Measurements from ENCODE around the gene CHN2.

Gene CHN2

GRCh38 chr7:29479301-29480200 is 285.0 kb downstream of the CHN2 start:
- no peak for DNase-seq

DNA sequence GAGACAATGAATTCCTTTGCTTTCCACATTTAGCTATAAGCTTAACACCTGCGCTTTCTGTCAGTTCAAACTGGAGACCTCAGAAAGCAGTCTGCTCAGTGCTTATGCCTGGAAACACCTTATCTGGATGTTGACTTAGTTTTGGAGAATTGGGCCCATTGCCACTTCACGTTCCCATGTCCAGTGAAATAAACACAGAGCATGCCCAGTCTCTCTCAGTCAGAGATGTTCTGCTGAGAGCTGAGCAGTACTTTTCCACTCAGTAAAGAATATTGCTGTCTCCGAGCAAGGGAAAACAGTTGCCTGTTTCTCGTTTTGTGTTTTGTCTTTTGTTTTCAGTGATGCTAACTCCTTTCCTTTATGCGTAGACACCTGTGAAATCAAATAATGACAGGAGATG is 285.9 kb downstream of the CHN2 start:
- DNase-seq: no peak

GRCh38 chr7:29480934-29481651 is 286.5 kb downstream of the CHN2 start:
- DNase-seq: no peak

- no peak for DNase-seq
Measured at GRCh38 chr7:29482056-29482455, 287.5 kb downstream of the CHN2 start.

DNA sequence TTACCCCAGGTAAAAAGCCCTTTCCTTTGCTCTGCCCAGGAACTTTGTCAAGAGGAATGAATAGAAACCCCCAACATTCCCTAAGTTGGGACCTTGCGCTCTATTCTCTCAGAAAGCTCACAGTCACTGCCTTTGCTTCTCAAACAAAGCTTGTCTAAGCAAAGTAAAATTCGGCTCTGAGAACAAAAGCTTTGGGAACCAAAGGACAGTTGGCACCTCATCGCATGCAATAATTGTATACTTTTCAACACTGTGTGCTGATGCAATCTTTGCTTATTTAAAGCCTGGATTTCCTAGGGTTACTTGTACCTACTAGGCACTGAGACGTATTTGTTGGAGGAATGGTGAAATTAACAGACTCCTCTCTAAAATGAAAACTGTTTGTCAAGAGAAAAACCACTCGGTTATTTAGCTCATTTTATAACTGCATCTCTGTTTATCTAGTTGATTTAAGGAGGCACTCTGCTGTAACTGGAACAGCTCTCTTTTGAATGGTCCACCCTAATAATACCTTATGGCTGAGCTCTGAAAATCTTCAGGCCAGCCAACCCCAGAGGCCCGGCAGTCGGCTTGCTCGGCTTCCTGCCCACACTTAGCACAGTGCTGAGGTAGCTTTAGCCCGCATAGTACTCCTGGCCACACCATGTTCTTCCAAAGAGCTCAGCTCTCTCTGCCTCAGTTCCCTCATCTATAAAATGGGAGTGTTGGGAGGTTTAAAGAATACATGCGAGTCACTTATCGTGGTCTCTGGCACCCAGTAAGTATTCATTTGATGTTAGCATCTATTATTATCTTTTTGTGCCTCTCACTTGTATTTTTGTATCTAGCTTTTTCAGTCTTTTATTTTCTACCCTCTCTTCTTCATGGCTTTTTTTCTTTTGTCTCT is 288.9 kb downstream of the CHN2 start:
- DNase-seq: no peak

DNA sequence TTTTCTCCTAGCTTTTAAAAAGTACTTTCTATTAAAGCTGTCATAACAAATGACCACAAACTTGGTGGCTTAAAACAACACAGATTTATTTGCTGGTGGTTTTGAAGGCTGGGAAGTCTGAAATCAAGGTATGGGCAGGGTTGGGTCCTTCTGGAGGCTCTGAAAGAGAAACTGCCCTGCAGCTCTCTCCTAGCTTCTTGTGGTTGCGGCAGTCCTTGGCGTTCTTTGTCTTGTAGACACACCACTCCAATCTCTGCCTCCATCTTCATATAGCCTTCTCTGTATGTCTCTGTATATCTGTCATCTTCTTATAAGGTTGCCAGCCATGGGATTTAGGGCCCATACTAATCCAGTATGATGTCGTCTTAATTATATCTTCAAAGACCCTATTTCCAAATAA is 289.7 kb downstream of the CHN2 start:
- DNase-seq: no peak

DNA sequence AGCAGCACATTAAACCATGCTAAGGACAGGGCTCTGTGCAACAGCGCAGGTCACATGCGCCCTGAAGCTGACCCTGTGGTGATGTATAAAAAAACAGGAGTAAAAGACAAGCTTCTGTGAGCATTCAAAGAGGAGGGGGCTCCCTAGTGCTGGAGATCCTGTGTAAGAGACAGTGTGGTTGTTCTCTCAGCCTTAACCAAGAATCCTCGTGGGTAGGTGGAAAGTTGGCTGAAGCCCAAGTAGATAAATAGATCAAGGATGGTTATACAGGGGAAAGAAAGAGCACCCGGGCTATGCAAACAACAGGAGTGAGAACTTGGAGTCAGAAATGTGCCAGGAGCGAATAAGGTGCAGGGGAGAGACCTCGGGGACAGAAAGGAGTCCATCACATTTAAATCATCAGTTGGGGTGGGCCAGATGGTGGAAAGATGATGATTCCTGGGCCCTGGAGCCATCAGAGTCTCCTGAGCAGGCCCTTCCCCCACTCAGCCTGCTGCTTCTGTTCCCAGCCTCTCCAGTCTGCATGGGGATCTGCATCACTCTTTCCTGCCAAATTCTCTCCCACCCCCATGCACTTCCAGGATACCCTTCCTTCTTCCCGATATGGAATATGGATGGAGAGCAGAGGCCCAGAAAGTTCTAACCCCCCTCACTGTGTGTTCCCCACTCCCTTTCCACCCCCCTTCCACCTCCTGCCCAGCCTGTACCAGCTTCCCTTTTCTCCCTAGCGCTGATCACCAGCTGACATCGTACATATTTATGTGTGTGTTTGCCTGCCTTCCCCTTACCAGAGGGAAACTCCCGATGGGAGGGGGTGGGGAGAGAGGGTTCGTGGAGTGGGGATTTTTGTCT is 291.0 kb downstream of the CHN2 start:
- DNase-seq: no peak

- no peak for DNase-seq
Measured at GRCh38 chr7:29486191-29486700, 291.7 kb downstream of the CHN2 start.

DNA sequence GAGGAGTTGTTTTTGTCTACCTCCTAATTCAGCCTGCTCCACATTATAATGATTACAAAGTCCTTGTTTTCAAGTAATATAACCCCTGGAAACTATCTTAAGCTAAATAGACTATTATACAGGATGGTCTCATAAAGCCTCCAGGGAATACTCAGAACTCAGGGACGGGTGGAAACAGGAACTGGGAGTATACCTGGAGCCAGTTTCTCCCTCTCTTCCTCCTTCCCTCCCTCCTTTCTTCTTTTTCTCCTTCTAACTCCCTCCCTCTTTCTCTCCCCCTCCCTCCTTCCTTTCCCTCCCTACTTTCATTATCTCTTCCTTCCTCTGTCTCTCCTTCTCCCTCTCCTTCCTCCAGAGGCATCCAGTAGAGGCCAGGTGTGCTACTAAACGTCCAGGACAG is 292.8 kb downstream of the CHN2 start:
- no peak for DNase-seq

GRCh38 chr7:29488203-29488970 is 293.8 kb downstream of the CHN2 start:
- DNase-seq: no peak

- no peak for DNase-seq
Measured at GRCh38 chr7:29488977-29489376, 294.4 kb downstream of the CHN2 start.

GRCh38 chr7:29490094-29490607 is 295.6 kb downstream of the CHN2 start:
- no peak for DNase-seq

- DNase-seq: no peak
Measured at GRCh38 chr7:29494350-29494749, 299.8 kb downstream of the CHN2 start.

GRCh38 chr7:29495653-29496052 is 301.1 kb downstream of the CHN2 start:
- DNase-seq: no peak

- no peak for DNase-seq
Measured at GRCh38 chr7:29496355-29497020, 301.9 kb downstream of the CHN2 start.

DNA sequence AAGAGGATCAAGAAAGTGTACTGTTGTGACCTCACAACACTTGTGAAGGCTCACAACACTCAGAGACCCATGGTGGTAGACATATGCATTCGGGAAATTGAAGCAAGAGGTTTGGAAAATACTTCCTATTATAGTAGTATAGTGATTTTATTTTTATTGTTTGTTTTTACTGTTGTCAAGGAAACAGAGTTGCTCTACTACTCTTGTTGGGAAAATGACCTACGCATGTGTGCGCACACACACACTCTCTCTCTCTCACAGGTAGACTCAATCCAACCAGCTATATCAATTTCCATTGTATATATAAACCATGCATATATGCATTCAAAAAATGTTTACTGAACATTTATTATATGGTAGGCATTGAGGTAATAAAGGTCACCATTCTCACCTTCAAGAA is 305.4 kb downstream of the CHN2 start:
- no peak for DNase-seq

GRCh38 chr7:29500719-29501118 is 306.1 kb downstream of the CHN2 start:
- no peak for DNase-seq

DNA sequence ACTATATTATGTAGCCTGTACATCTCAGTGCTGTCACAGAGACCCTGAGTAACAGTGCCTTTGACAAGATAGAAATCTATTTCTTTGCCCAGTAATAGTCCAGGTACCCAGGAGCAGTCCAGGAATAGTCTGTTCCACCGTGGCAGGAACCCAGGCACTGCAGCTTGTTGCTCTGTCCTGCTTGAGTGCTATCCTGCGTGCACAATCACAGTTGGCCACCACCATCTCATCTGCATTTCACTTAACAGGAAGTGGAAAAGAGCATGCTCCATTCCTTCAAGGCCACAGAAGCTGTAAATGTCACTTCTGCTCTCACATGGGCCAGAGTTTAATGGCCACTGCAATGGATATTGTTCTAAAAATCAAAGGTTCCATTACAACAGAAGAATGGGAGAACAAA is 307.6 kb downstream of the CHN2 start:
- no peak for DNase-seq

GRCh38 chr7:29505931-29506330 is 311.4 kb downstream of the CHN2 start:
- DNase-seq: no peak

- DNase-seq: no peak
Measured at GRCh38 chr7:29508608-29509007, 314.0 kb downstream of the CHN2 start.

Data from activated CD4-positive, CD25-positive, alpha-beta regulatory T cell (primary cell).